Left renal cortex interstitium (tissue), 4 donors: ENCODE data around the gene SEZ6. TPM values are rescaled to one million over a fixed set of nuclear protein-coding genes. Genes with fewer than 3 reads are reported as not detected.

ENCODE experiments used
- DNase-seq, 4 donors: peaks; one replicate each; pipeline ENCODE4 v3.0.0-alpha.2; 2013; ENCODE audit warnings: low read depth in 4 of 4, low spot score in 2 of 4, missing footprints in 1 of 4
- polyA plus RNA-seq, 4 donors: library from polyadenylated mRNA; unstranded; fragments of 120-200 nt; gene quantifications; one replicate each; pipeline ENCODE4 v1.2.1, GENCODE V29; 2013; ENCODE audit not compliant: insufficient read length in 4 of 4

SEZ6 gene
- polyA plus RNA-seq, 4 donors: 0.10 to 1.1 (median 0.70) TPM; not detected in 1

DNA sequence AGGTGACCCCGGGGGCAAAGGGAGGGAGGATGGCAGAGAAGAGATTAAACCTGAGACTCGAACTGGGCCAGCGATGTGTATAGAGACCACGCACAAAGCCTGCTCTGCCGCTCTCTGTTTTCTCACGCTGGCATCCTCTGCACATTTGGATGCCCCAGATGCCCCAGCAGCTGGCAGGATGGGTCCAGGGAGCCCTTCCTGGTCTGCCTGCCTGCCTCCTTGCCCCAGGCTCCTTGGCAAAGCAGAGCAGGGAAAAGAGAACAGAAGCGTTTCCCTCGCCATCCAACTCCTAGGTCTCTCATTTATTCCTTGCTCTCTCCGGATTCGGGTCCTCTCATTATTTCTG lies 31.9 kb upstream of the SEZ6 start:
- DNase-seq: no peak

DNA sequence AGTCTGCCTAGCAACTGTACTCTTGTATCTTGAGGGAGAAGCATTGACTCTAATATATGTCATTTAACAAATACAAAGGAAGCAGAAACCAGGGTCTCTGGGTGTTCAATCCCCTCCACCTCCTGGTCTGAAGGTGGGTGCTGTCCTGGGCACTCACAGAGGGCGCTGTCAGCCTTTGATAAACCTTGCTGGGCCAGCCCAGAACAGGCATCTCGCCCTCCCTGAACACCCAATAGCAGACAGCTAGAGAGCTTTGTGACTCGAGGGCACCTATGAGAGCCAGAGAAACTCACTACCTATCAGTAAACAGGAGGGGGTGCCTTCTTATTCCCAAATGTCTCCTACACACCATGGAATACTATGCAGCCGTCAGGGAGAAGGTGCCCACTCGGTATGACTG lies 30.8 kb upstream of the SEZ6 start:
- DNase-seq: no peak

DNA sequence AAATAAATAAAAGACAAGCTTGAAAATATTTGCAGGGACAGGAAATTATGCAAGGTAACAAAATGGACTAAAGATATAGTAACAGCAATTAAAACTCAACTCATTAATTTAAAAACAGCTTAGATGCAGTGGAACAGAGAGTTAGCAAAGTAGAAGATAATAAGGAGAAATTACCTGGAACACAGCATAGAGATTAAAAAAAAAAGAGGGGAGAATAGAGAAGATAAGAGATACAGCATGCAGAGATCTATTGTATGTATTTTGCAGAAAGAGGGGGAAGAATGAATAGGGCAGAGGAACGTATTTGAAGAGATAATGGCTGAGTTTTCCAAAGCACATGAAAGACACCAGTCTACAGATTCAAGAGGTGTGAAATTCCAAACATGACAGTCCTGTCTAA lies 28.7 kb upstream of the SEZ6 start:
- no peak for DNase-seq

DNA sequence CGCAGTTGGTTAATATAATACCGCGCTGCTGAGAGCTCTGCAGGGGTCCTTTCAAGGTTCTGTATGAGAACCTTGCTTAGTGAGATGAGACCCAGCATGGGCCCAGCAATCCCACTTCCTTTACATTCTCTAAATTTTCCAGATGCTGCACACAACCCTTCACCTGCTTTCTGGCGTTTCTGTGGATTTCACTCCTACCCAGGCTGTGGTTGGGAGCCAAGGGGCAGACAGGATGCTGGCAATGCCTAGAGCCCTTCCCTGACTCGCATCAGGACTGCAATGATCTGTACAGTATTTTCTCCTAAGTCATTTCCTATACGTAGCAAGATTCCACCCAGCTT lies 27.0 kb upstream of the SEZ6 start:
- no peak for DNase-seq

DNA sequence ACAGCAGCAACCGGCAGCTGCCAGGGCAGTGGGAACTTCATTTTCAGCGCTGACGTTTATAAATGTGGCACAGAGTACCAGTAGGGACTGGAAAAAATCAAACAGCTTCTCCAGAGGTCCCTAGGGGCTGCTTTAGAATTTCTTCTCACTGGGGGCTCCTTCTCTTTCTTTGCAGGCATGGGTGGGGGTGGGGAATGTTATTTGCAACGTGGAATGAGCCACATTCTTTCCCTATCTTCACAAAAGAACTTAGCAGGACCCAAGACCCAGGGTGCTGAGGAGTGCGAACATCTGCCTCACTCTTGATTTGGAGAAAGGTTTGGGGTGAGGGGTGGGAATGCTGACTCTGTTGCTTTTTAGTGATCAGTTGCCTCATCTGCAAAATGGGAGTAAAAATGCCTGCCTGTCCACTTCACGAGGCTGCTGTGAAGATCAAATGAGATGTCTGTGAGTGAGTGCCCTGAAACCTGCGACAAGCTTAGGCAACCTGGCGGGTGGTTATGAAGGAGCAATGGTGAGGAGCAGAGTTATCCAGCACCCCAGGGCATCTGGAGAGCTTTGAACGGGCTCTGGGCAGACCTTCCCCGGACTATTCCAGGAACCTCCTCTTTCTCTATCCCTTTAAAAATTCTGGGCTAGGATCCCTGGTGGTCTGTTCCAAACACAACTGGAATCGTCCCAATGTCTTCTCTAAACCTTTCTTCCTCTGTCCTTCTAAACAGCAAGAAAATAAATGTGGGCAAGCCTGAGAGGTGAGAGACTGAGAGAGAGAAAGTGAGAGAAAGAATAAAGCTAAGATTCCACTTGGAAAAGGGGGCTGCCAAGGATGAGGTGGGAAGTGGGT lies 26.4 kb upstream of the SEZ6 start:
- no peak for DNase-seq

DNA sequence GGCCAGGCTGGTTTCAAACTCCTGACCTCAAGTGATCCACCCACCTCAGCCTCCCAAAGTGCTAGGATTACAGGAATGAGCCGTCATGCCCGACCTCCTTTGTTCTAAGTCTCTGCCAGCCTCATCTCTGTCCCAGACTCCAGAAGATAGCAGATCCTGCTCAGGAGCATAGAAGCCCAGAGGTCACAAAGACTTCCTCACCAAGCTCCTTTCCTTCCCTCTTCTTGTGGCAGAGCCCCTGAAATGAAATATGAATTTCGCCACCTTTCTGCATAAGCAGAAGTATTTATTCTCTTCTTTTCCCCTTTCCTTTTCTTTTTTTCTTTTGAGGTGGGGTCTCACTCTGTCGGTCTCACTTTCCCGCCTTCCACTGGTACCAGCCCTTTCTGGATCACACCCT lies 25.7 kb upstream of the SEZ6 start:
- DNase-seq: no peak

DNA sequence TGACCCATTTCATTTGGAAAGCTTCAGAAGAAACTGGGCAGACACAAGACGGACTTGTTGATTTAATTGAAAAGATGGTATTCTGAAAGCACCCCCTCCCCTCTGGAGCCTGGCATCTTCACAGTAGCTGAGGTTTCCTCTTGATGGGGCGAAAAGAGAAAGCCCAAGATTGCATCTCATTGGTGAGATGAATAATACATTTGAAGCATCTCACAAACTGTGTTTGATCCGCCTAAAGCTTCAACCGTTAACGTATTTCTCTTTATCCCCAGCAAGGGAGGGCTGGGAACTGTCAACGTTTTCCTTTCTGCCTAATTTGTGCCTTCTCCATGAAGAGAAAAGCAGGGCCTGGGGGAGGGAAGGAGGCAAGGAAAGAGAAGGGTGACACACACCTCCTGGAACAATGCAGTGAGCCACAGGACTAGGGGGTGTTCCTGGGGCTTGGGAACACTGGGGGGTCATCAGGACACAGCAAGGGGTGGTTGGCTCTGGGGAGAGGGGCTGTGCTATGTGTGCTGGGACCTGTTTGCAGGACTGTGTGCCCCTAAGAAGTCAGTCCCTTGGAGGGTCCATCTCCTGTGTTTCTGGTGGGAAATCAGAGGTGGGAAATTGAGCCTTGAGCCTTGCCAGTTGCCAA lies 18.6 kb upstream of the SEZ6 start:
- no peak for DNase-seq

DNA sequence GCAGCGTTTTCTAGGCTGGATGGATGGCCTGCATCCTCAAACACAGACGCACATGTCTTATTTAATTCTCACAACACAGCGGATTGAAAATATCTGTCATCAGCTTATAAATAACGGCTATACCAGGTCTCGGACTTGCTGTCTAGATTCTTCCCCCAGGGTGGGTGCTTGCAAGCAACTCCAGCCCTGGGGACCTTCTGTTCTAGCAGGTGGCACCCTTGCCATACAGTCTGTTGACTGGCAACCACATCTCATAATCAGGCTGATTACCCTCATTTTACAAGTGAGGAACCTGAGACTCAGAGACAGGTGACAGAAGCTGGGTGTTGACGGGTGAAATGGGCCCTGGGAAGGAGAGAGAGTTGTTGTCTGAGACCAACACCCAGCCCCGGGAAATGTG lies 16.2 kb upstream of the SEZ6 start:
- no peak for DNase-seq

DNA sequence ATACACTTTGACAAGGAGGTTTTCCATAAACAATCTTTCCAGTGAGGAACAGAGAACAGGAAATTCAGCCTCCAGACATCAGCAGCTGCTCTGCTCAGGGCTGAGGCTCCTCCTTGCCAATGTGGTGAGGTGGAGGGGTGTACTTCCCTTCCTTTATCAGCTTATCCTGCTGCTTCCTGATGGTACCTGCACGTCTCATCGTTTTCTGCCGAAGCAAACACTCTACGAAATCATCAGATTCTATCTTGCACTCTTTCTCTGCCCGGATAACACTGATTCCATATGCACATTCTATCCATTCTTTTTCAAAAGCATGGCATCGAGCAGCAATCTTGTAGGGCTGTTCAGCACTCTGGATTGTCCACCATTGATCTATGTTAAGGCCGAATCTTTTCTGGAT lies 15.4 kb upstream of the SEZ6 start:
- no peak for DNase-seq

DNA sequence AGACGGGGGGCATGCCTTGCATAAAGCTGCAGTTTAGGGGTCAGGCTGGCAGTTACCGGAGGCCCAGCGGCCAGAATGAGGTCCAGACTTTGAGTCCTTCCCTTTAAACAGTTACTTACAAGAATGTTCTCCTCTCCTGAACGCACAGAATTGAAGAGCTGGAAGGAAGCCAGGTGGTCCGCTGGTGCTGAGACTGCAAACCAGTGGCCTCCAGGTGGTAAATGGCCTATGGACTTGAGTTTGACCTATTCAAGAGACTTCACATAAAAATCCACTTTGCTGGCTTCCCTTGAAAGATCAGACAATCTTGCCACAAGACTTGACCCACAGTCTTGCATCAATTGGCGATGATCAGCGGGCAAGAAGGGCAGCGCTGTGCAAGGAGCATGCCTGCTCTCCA lies 14.7 kb upstream of the SEZ6 start:
- DNase-seq: no peak

DNA sequence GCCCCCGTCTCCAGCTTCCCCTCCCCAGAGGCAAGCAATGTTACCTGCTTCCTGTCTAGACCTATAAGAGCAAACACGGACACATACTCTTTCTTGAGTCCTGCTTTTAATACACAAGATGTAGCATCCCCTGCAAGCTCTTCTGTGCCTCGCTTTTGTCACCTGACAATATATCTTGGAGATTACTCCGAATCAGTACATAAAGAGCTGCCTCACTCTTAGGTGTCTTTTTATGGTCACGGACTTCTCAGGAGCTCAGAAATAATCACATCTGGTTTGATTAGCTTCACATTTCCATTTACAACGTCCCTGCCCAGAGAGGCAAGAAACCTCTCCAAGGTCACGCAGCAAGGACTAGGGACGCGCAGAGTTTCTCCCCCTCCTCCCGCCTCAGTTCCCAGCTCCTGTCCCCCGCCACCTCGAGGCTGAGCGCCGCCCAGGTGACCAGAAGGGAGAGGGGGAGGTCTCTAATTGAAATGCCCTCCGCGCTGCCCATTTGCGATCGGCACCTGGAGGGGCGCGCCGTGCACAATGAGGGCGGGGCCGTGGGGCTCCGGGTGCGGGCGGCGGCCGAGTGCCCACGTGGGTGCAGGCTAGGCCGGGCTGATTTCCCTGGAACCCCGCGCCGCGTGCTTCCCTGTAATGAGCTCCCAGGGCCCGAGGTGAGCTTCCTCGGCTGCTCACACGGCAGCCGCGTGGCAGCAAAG lies 13.8 kb upstream of the SEZ6 start:
- no peak for DNase-seq

DNA sequence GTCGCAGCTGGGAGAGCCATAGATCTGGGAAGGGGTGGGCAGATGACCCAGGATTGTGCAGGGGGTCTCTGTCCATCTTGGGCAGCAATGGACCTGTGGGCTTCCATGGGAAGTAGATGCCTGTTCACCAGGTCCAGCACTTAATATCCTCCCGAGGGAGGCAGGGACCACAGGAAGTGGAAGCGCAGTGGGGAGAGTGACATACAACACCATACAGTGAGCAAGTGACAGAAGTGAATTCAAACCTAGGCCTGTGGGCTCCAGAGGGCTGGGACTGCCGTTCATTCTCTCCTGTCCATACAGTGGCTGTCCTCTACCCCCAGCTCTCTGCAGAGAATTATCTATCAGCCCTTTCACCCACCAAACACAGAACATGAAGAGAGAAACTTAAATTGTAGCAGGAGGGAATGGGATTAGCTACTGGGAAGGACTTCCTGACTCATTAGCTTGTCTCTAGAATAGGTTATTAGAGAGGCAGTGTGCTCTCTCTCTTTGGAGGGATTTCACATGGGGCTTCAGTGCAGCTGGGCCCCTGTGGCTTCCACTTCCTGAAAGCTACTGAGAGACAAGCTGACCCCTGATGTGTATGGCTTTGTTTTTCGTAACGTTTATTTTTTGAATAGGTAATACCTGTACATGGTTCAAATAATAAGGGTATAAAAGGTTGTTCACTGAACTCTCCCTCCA lies 13.1 kb upstream of the SEZ6 start:
- no peak for DNase-seq

DNA sequence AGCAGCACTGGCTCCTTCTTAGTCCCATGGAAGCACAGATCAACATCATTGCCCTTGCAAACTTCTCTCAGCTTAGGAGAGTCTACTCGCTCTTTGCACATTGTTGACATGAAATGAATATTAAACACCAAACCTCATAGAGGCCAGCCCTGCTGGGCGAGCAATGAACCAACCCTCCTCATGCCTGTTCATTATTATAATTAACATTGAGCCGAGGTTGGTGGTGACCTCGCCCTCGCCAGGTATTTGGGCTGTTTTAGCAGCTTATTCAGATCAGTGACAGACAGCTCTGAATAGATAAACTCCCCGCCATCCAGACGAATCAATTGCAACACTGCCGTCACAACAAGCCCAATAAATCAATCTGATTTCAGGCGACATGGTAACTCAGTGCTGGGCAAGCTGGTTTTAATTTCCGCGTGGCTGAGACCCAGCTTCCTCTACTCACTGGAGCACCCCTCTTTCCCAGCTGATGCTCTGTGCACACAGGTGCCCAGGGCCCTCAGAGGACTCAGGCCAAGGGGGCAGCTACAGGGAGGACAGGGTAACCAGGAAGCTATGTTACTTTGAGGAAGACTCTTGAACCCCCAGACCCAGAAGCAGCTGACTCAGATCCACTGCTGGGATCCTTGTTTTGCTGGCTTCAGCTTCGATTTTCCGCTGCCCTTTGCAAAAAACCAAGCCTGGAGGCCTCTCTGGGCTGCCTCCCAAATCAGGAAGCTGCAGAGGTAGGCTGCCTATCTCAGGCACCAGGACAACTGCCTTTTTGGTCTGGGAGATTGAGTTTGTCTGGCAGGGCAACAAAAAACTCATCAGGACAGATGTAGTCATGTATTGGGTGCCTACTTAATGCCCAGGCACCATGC lies 10.7 kb upstream of the SEZ6 start:
- DNase-seq: no peak

DNA sequence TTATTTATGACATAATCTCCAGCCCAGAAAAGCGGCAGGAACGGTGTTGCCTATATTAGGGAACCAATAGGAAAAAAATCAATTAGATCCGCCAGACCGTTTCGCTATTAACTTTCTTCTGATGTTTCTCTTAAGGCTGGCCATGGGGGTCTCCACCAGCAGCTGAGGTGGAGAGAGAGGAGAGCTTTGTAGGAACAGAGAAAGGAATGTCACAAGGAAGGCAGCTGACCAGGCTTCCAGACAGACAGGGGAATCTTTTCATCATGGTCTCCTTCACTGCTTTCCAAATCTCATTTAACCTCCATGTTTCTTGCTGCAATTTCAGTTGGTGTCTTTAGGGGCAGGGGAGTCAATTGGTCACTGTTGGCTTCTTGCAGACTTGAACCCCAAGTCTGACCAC lies 8.9 kb upstream of the SEZ6 start:
- no peak for DNase-seq

DNA sequence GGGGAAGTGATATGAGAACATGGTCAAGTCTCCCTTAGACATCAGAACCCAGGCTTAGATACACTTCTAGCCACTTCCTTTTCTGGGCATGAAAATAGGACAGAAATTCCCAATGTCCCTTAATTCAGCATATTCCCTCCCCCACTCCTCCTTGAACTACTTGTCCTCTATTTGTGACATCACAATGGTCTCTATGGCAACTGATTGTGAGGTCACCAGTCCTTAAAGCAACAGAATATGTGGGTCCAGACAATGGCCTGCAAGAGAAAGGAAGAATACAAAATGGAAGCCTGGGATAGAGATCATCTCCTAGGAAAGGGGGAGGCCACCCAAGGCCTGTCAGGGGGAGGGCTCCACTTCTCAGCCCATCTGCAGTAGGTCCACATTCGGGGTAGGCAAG lies 6.7 kb upstream of the SEZ6 start:
- no peak for DNase-seq

DNA sequence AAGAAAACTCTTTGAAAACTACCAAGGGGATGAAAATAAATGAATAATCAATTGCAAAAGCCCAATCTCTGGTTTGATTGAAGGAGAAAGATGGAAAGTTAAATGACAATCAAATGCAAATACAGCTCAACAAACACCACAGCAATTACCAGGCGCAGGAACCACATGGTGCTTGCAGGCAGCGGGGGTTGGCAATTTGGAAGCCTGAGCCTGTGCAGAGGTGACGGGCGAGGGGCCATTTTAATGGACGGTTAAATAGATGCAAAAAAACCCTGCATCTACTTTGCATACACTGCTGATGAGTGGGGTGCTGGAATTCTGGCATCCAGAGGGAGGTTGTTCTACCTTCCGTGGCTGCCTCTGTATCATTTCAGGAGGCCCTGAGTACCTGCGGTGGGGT lies 4.8 kb upstream of the SEZ6 start:
- no peak for DNase-seq

DNA sequence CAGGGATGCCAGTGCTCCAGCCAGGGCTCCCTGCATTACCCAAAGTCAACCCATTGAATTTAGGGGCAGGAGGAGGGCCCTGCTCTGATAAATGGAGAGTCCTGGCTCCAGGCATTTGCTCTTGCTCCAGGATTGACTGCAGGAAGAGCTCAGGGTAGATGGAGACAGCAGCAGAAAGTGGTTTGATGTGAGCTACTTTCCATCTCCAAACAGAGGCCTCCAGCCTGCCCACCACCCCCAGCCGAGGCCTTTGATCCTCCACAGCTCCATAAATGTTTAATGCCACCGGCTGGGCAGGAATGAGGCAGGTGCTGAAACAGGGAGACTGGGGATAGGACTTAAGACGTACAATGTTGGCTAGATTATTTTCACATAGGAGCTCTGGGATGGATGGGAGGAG lies 4.3 kb upstream of the SEZ6 start:
- no peak for DNase-seq

DNA sequence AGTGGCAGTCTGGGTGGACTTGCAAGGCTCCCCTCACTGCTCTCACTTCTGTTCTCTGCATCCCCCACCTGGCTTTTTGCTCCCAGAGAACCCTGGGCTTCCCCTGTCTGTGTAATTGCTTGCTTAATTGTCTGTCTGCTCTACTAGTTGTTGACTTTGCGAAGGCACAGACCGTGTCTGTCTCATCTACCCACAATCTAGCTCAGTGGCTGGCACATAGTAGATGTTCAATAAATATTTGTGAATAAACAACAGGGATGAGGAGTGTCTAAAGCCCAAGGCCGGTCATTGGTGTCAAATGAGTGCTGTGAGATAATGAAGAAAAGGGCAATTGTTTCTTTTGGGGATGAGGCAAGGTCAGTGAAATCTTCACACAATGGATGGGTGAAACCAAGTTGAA lies 2.8 kb upstream of the SEZ6 start:
- no peak for DNase-seq

DNA sequence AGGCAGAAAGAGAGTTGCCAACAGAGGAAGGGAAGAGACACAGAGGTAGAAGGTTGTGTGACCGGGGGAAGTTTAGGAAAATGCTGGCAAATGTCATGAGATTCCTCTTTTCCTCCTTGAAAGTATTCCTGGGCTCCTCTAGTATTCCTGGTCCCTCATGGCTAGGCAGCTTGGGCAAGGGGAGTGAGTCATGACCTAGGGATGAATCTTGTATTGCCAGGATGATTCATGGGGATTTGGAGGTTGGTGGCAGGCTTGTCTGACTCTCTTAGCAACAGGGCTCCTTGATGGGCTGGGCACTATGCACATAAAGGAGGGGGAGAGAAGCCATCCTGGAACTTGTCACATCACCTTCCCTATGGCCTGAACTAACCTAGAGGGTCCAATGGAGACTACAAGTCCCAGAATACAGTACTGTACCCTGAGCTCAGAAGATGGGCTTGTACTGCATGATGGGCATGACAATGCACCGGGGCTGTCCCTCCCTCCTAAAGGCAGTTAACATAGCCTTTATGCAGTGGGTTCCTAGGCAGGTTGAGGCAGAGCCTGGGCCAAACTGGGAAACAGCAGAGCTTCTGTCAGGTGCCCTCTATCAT lies 2.1 kb upstream of the SEZ6 start:
- no peak for DNase-seq

DNA sequence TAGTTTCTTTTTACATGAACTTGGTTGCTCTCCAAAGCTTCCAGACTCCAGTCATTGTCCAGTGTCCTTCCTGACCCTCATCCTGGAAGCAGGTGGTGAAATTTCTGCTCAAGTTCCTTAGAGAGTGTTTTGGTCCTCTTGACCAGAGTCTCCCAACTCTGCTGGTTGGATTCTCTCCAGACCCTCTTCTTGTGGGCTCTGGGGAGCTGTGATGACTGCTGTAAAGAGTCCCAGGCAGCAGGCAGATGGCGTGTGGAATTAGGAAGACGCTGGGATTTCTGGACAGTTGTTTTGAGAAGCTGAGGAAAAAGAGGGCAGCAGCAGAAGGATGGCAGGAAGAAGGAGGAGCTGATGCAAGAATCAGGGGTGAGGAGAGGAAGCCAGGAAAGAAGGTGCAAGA lies 1.6 kb upstream of the SEZ6 start:
- no peak for DNase-seq
